Activated T-helper 9 cell treated with anti-CD3 and anti-CD28 coated beads, Interleukin-2, amount 50 U/mL, for 16 hours (primary cell): Measurements from ENCODE around the gene RAB9A.
"Not testable (repeated sequence)": the region's sequence is repeated elsewhere in the genome, so short reads cannot be mapped to it uniquely, and the experiment has no call there.

Experiments used
- DNase-seq: peaks from one replicate; pipeline ENCODE4 v3.0.0-alpha.2; 2020; ENCODE audit warnings: low read depth

Gene RAB9A, protein sequence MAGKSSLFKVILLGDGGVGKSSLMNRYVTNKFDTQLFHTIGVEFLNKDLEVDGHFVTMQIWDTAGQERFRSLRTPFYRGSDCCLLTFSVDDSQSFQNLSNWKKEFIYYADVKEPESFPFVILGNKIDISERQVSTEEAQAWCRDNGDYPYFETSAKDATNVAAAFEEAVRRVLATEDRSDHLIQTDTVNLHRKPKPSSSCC

DNA sequence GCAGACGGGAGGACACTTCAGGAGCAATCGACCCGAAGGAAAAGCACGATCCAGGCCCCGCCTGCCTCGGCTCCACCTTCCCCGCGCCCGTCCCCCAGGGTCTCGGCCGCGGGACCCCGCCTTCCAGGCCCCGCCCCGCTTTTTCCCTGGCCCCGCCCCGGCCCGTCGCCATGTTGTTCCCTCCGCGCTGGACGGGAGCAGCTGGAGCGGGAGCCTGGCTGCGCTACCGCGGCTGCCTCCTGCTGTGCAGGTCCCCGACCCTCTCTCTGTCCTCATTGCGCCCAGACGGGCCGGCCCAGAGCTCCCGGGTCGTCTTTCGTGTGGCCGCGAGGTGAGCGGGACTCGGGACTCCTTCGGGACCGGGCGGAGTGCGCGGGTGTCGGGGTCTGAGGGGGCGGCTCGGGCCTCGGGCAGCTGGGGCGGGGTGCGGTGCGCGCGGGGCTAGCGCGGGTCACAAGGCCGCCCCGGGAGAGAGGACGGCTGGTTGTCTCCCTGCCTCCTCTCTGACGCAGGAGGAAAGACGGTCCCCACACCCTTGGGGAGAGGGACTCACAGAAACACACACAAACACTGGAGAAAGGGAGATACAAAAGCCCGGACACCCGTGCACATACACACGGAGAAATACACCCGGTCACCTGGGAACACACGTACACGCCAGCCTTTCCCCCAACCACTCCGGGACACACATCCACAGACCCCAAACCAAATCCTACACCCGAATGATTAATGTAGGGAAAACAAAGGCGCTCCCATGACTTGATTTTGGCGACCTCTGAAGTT, at the start of gene RAB9A:
Gene RAB9A (plus strand): TSS at position 171 of the 783 bp plus-strand sequence. CDS start 19,619 bp downstream, outside the sequence.
- peak; percentile 75 for DNase-seq

GRCh38 chrX:13641684-13642083, 47.2 kb upstream of the RAB9A start:
- DNase-seq = not testable (repeated sequence)

GRCh38 chrX:13645464-13646153, 43.3 kb upstream of the RAB9A start:
- no peak for DNase-seq

GRCh38 chrX:13646154-13646549, 42.8 kb upstream of the RAB9A start:
- no peak for DNase-seq

GRCh38 chrX:13647709-13648212, 41.2 kb upstream of the RAB9A start:
- DNase-seq = peak; percentile 52

DNA sequence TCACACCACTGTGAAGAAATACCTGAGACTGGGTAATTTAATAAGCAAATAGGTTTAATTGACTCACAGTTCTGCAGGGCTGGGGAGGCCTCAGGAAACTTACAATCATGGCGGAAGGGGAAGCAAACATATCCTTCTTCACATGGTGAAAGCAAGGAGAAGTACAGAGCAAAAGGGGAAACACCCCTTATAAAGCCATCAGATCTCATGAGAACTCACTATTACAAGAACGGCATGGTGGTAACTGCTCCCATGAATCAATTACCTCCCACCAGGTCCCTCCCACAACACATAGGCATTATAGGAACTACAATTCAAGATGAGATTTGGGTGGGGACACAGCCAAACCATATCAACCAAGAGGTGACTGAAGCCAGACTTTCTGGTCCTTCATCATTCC, 40.6 kb upstream of the RAB9A start:
- DNase-seq = not testable (repeated sequence)

DNA sequence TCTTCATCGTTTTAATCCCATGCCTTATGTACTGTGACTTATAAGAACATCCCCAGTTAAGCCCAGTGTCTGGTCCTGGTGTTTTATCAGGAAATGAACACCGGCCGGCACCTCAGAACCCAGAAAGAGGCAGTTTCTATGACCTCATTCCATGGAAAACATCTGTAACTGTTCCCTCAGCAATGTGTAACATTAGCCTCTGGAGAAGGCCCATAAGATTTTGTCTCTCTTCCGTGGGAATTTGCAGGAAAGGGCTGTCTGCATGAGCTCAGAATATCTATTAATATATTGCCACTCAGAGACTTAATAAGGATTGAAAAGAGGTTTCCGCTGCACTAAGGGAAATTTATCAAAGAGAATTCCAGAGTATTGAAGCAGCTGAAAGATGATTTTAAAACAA, 39.1 kb upstream of the RAB9A start:
- DNase-seq = no peak

DNA sequence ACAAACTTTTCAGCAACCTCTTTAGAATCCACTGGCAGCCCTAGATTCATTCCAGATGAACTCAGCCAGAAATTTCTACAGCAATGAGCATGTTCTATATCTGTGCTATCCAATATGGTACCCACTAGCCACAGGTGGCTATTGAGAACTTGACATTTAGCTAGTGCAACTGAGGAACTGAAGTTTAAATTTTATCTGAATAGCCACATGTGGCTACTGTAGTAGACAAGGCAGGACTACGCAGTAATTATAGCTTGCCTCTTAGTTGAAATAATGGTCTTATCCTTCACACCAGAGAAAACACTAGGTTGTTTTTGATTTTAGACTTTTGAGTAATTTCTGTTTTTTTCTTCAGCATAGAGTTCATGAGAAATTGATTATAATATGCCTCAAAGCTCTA, 38.6 kb upstream of the RAB9A start:
- DNase-seq = no peak

GRCh38 chrX:13651150-13651549, 37.8 kb upstream of the RAB9A start:
- no peak for DNase-seq

DNA sequence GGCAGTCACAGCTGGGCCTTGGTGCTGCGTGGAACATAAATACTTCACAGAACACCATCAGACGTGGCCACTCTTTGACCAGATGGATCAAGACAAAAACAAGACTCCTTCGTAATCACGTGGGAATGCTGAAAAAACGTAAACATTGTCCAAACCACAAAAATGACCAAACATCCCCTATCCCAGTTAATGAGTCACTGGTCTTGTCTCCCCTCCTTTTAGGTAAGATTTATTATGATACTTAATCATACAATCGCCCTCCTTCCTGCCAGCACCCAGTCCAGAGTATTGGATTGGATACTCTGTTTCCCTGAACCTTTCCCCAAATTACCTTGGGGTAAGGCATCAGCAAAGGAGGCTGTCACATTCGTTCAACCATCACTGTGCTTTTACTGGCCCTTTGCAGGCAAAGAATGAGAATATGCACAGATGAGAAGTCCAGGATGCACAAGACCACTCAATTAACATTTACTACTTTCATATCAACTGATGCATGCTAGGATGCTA, 36.6 kb upstream of the RAB9A start:
- no peak for DNase-seq

- peak; percentile 96 for DNase-seq
Measured at GRCh38 chrX:13652850-13653693, 35.9 kb upstream of the RAB9A start, which contains the start of gene TCEANC. Gene TCEANC (plus strand): TSS chrX:13653141. CDS start chrX:13662509, 9,368 bp downstream.

DNA sequence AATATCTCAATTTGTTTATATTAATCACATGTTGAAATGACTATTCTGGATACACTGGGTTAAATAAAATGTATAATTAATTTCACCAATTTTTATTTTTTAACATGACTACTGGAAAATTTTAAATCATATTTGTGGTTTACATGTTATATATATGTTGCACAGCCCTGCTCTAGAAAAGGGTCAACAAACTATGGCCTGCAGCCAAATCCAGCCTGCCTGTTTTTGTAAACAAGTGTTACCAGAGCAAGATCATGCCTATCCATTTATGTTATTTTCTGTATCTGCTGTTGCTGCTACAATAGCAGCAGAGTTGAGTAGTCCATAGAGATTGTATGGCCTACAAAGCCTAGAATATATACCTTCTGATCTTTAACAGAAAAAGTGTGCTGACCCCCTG, 34.8 kb upstream of the RAB9A start:
- no peak for DNase-seq

- no peak for DNase-seq
Measured at GRCh38 chrX:13655674-13656073, 33.3 kb upstream of the RAB9A start.

- DNase-seq = no peak
Measured at GRCh38 chrX:13658602-13659001, 30.3 kb upstream of the RAB9A start.

GRCh38 chrX:13659063-13659462, 29.9 kb upstream of the RAB9A start:
- DNase-seq = no peak

- no peak for DNase-seq
Measured at GRCh38 chrX:13661735-13662288, 27.1 kb upstream of the RAB9A start.

DNA sequence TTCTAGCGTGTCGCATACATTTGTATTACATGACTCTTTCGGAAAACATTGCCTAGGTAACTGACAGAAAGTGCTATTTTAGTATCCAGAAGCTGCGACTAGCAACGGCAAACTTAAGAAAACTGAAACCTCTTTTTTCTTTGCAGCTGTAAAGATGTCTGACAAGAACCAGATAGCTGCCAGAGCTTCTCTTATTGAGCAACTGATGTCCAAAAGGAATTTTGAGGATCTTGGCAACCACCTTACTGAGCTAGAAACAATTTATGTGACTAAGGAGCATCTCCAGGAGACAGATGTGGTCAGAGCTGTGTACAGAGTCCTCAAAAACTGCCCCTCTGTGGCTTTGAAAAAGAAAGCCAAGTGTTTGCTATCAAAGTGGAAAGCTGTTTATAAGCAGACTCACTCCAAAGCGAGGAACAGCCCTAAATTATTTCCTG, 26.6 kb upstream of the RAB9A start:
- no peak for DNase-seq

GRCh38 chrX:13664020-13664419, 24.9 kb upstream of the RAB9A start:
- no peak for DNase-seq

DNA sequence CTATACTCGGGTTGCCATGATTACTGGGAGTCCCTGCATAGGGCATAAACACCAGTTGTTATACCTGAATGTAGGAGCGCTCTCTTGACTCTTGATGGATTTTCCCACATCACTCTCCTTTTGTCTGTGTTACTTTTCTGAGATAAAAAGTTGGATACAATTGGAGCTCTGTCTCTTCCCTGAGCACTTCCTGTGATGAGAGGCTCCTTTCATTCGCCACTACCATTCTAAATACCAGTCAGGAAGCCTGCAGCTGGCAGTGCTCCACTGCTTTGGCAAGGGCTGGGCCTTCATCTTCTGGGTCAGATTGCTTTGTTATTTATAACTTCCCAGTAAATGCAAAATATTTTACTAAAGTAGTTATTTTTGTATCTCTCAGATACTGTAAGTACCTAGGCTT, 22.1 kb upstream of the RAB9A start:
- DNase-seq = no peak

GRCh38 chrX:13667919-13668318, 21.0 kb upstream of the RAB9A start:
- no peak for DNase-seq

DNA sequence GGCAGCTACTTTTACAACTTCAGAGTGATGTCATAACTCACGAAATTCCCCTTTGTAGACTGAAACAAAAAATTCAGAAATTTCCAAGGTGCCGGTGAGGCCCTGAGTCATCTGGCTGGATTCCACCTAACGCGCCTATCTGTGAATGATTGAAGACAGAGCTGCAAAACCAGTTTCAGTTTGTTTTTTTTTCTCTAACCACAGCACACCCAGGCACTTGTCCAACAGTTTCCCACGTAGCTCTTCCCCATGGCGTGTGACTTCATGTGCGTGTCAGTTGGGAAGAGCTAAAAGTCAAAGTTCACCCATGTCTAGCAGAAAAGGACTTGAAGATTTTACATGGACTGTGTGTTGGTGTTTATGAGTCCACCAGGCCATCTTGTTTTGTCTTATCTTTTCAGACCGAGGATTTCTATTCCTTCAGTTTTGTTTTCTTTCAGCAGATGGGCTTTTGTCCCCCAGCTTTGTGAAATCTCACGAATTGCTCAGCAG, 19.6 kb upstream of the RAB9A start:
- DNase-seq = peak; percentile 51
